CD4-positive, CD25-positive, alpha-beta regulatory T cell (primary cell): ENCODE results near the gene WDR43. TPM values are rescaled to one million over a fixed set of nuclear protein-coding genes. Genes with fewer than 3 reads are reported as not detected.
"Not testable (repeated sequence)": the region's sequence is repeated elsewhere in the genome, so short reads cannot be mapped to it uniquely, and the experiment has no call there.

Source experiments
- ATAC-seq, 2 donors: fragments of 150-1000 bp; cut with Tn5 transposase; one replicate each; pipeline ENCODE4 v1.10.0; 2021; ENCODE audit warnings: low read depth in 2 of 2, moderate number of reproducible peaks in 2 of 2, moderate library complexity in 1 of 2
- DNase-seq, 3 donors: peaks; one replicate each; pipeline versions ENCODE4 v3.0.0 to v3.0.0-alpha.2; 2012 to 2022; ENCODE audit warnings: mixed read lengths in 1 of 3
- H3K27ac ChIP-seq: one replicate; pipeline ENCODE4 v1.7.0; 2013; ENCODE audit warnings: mild to moderate bottlenecking, low read length; ENCODE audit not compliant: insufficient read depth, poor library complexity, severe bottlenecking
- H3K27me3 ChIP-seq: one replicate; pipeline ENCODE4 v1.7.0; 2013; ENCODE audit warnings: low read length; ENCODE audit not compliant: control insufficient read depth, insufficient read depth
- H3K36me3 ChIP-seq: one replicate; pipeline ENCODE4 v1.7.0; 2013; ENCODE audit warnings: mild to moderate bottlenecking, low read length, moderate library complexity; ENCODE audit not compliant: control insufficient read depth, insufficient read depth
- H3K4me1 ChIP-seq: 2 replicates; pipeline ENCODE4 v1.7.0; 2013; ENCODE audit warnings: mild to moderate bottlenecking, low read length; ENCODE audit not compliant: insufficient read depth, control insufficient read depth, poor library complexity, severe bottlenecking
- H3K4me3 ChIP-seq: one replicate; pipeline ENCODE4 v1.7.0; 2013; ENCODE audit warnings: low read depth, mild to moderate bottlenecking, low read length, moderate library complexity
- H3K9me3 ChIP-seq, 2 experiments: 1 replicate in 1 of 2; 2 replicates in 1 of 2; pipeline ENCODE4 v1.7.0; 2013; ENCODE audit warnings: low read length in 2 of 2, mild to moderate bottlenecking in 1 of 2, moderate library complexity in 1 of 2; ENCODE audit not compliant: control insufficient read depth in 2 of 2
- H3K27ac Mint-ChIP-seq, 3 donors: one replicate each; pipeline ENCODE4 v1.8.0; 2020 to 2022; ENCODE audit warnings: mild to moderate bottlenecking in 3 of 3, mixed read lengths in 3 of 3, moderate library complexity in 2 of 3
- H3K27me3 Mint-ChIP-seq: one replicate; pipeline ENCODE4 v1.8.0; 2022; ENCODE audit warnings: mild to moderate bottlenecking, mixed read lengths
- H3K36me3 Mint-ChIP-seq: one replicate; pipeline ENCODE4 v1.8.0; 2020; ENCODE audit warnings: mixed read lengths
- H3K4me1 Mint-ChIP-seq, 4 donors: one replicate each; pipeline ENCODE4 v1.8.0; 2020 to 2022; ENCODE audit warnings: mixed read lengths in 4 of 4, mild to moderate bottlenecking in 1 of 4
- H3K4me3 Mint-ChIP-seq, 4 donors: one replicate each; pipeline ENCODE4 v1.8.0; 2020 to 2022; ENCODE audit warnings: mild to moderate bottlenecking in 4 of 4, mixed read lengths in 4 of 4, moderate library complexity in 3 of 4
- H3K9me3 Mint-ChIP-seq, 7 donors: one replicate each; pipeline ENCODE4 v1.8.0; 2020 to 2022; ENCODE audit warnings: mixed read lengths in 7 of 7, mild to moderate bottlenecking in 3 of 7, moderate library complexity in 2 of 7
- polyA plus RNA-seq, 4 donors: library from polyadenylated mRNA; unstranded; fragments of 300-500 nt; fragmentation: Illumina TruSeq; gene quantifications; one replicate each; pipeline ENCODE4 v1.2.3, GENCODE V29; 2021
- total RNA-seq: library from RNA; stranded (reverse); gene quantifications from one replicate; pipeline ENCODE4 v1.2.3, GENCODE V29; 2022

The WDR43 gene
- total and polyA plus RNA-seq, 5 donors from 2014 or later = 27.4 to 70.1 (median 39.5) TPM

GRCh38 chr2:28972778-28973335 lies 78.4 kb downstream of the WDR43 start:
- peak overlapping the region in 2 of 3 donors; percentile 16 to 77 for H3K27ac Mint-ChIP-seq
- Histone ChIP-seq H3K4me1 (peaks cover 7% of the 10 kb centered on the region), H3K27ac (no peak overlapping the region), H3K36me3 (no peaks in the 10 kb centered on the region), H3K9me3 (no peaks in the 10 kb centered on the region), H3K4me3 (no peak overlapping the region), H3K27me3 (no peaks in the 10 kb centered on the region)
- H3K4me1 Mint-ChIP-seq = peaks cover 0 to 9% (median 3%) of the 10 kb centered on the region in 4 donors
- H3K27me3 Mint-ChIP-seq = peaks cover 9% of the 10 kb centered on the region
- no peak for ATAC-seq
- H3K36me3 Mint-ChIP-seq = no peaks in the 10 kb centered on the region
- peak in 1 of 3 donors; percentile 15 for DNase-seq
- peaks cover 0 to 1% (median 0%) of the 10 kb centered on the region in 7 donors for H3K9me3 Mint-ChIP-seq
- H3K4me3 Mint-ChIP-seq = no peak overlapping the region

- Mint-ChIP-seq H3K27me3 (peaks cover 9% of the 10 kb centered on the region), H3K27ac (no peak overlapping the region), H3K36me3 (no peaks in the 10 kb centered on the region), H3K9me3 (peaks cover 0 to 1% (median 0%) of the 10 kb centered on the region in 7 donors), H3K4me1 (peaks cover 0 to 9% (median 3%) of the 10 kb centered on the region in 4 donors), H3K4me3 (no peak overlapping the region)
- H3K9me3 ChIP-seq = no peaks in the 10 kb centered on the region
- H3K27me3 ChIP-seq = no peaks in the 10 kb centered on the region
- H3K27ac ChIP-seq = no peak overlapping the region
- DNase-seq (no peak), ATAC-seq (no peak)
- peaks cover 7% of the 10 kb centered on the region for H3K4me1 ChIP-seq
- H3K4me3 ChIP-seq = no peak overlapping the region
- H3K36me3 ChIP-seq = no peaks in the 10 kb centered on the region
Observed at GRCh38 chr2:28974252-28974651, 79.8 kb downstream of the WDR43 start.

- Mint-ChIP-seq H3K4me1 (peaks cover 0 to 9% (median 3%) of the 10 kb centered on the region in 4 donors), H3K27me3 (peaks cover 5% of the 10 kb centered on the region), H3K27ac (no peak overlapping the region), H3K4me3 (no peak overlapping the region), H3K9me3 (peaks cover 0 to 1% (median 0%) of the 10 kb centered on the region in 7 donors), H3K36me3 (no peaks in the 10 kb centered on the region)
- Histone ChIP-seq H3K4me3 (no peak overlapping the region), H3K27ac (no peak overlapping the region), H3K36me3 (no peaks in the 10 kb centered on the region), H3K9me3 (no peaks in the 10 kb centered on the region), H3K4me1 (peaks cover 7% of the 10 kb centered on the region), H3K27me3 (no peaks in the 10 kb centered on the region)
- no peak for ATAC-seq
- no peak for DNase-seq
Observed at GRCh38 chr2:28975671-28976070, 81.2 kb downstream of the WDR43 start.

- peaks cover 5% of the 10 kb centered on the region for H3K27me3 Mint-ChIP-seq
- DNase-seq (no peak), ATAC-seq (no peak)
- H3K27ac Mint-ChIP-seq = no peak overlapping the region
- Histone ChIP-seq H3K27ac (no peak overlapping the region), H3K4me3 (no peak overlapping the region), H3K27me3 (no peaks in the 10 kb centered on the region), H3K9me3 (no peaks in the 10 kb centered on the region), H3K36me3 (no peaks in the 10 kb centered on the region), H3K4me1 (peaks cover 7% of the 10 kb centered on the region)
- peaks cover 0 to 1% (median 0%) of the 10 kb centered on the region in 7 donors for H3K9me3 Mint-ChIP-seq
- H3K4me1 Mint-ChIP-seq = peaks cover 0 to 9% (median 3%) of the 10 kb centered on the region in 4 donors
- no peaks in the 10 kb centered on the region for H3K36me3 Mint-ChIP-seq
- H3K4me3 Mint-ChIP-seq = no peak overlapping the region
Observed at GRCh38 chr2:28976584-28976983, 82.1 kb downstream of the WDR43 start.

GRCh38 chr2:28977176-28977875 lies 82.9 kb downstream of the WDR43 start:
- DNase-seq (no peak), ATAC-seq (no peak)
- Mint-ChIP-seq H3K9me3 (peaks cover 0 to 1% (median 0%) of the 10 kb centered on the region in 7 donors), H3K4me1 (peaks cover 0 to 9% (median 2%) of the 10 kb centered on the region in 4 donors), H3K4me3 (no peak overlapping the region), H3K27ac (no peak overlapping the region), H3K27me3 (peaks cover 5% of the 10 kb centered on the region), H3K36me3 (no peaks in the 10 kb centered on the region)
- Histone ChIP-seq H3K36me3 (no peaks in the 10 kb centered on the region), H3K27ac (no peak overlapping the region), H3K4me1 (peaks cover 7% of the 10 kb centered on the region), H3K27me3 (no peaks in the 10 kb centered on the region), H3K4me3 (no peak overlapping the region), H3K9me3 (no peaks in the 10 kb centered on the region)

GRCh38 chr2:28978001-28978400 lies 83.5 kb downstream of the WDR43 start:
- ATAC-seq, DNase-seq, H3K4me3 ChIP-seq, H3K27me3 Mint-ChIP-seq, H3K27me3 ChIP-seq, H3K4me1 Mint-ChIP-seq, H3K4me1 ChIP-seq, H3K9me3 ChIP-seq, H3K27ac ChIP-seq, H3K36me3 Mint-ChIP-seq, H3K9me3 Mint-ChIP-seq, H3K4me3 Mint-ChIP-seq, H3K36me3 ChIP-seq: not testable (repeated sequence)
- peak overlapping the region in 1 of 3 donors; percentile 53 for H3K27ac Mint-ChIP-seq

- peaks cover 0 to 1% (median 0%) of the 10 kb centered on the region in 4 donors for H3K4me1 Mint-ChIP-seq
- Histone ChIP-seq H3K27me3 (no peaks in the 10 kb centered on the region), H3K4me1 (no peaks in the 10 kb centered on the region), H3K9me3 (no peaks in the 10 kb centered on the region), H3K36me3 (no peaks in the 10 kb centered on the region), H3K27ac (no peak overlapping the region), H3K4me3 (no peak overlapping the region)
- H3K4me3 Mint-ChIP-seq = no peak overlapping the region
- peaks cover 2% of the 10 kb centered on the region for H3K27me3 Mint-ChIP-seq
- H3K9me3 Mint-ChIP-seq = peaks cover 0 to 1% (median 0%) of the 10 kb centered on the region in 7 donors
- H3K36me3 Mint-ChIP-seq = no peaks in the 10 kb centered on the region
- ATAC-seq (no peak), DNase-seq (no peak)
- peak overlapping the region in 1 of 3 donors; percentile 35 for H3K27ac Mint-ChIP-seq
Observed at GRCh38 chr2:28978606-28979005, 84.1 kb downstream of the WDR43 start.

GRCh38 chr2:28979041-28979440 lies 84.6 kb downstream of the WDR43 start:
- Mint-ChIP-seq H3K27me3 (no peaks in the 10 kb centered on the region), H3K27ac (peak overlapping the region in 1 of 3 donors; percentile 47), H3K4me1 (no peaks in the 10 kb centered on the region), H3K9me3 (peaks cover 0 to 1% (median 0%) of the 10 kb centered on the region in 7 donors), H3K4me3 (no peak overlapping the region), H3K36me3 (no peaks in the 10 kb centered on the region)
- no peaks in the 10 kb centered on the region for H3K36me3 ChIP-seq
- H3K9me3 ChIP-seq = no peaks in the 10 kb centered on the region
- no peak for DNase-seq
- no peak overlapping the region for H3K4me3 ChIP-seq
- H3K4me1 ChIP-seq = no peaks in the 10 kb centered on the region
- no peaks in the 10 kb centered on the region for H3K27me3 ChIP-seq
- H3K27ac ChIP-seq = no peak overlapping the region
- no peak for ATAC-seq
